Liver (tissue), 9 donors: ENCODE data around the gene TMIE. TPM values are rescaled to one million over a fixed set of nuclear protein-coding genes. Genes with fewer than 3 reads are reported as not detected.

Source experiments
- DNase-seq: peaks from one replicate; pipeline ENCODE4 v3.0.0-alpha.2; 2017; ENCODE audit warnings: low spot score
- H3K27ac ChIP-seq, 2 donors: one replicate each; pipeline ENCODE4 v1.7.0; 2013; ENCODE audit warnings: inconsistent platforms in 2 of 2, low read length in 2 of 2, control low read depth in 1 of 2, low read depth in 1 of 2, mild to moderate bottlenecking in 1 of 2
- H3K27me3 ChIP-seq, 4 donors: one replicate each; pipeline versions ENCODE4 v1.6.1 to v1.7.0; 2013; ENCODE audit warnings: low read length in 3 of 4, inconsistent platforms in 1 of 4, mild to moderate bottlenecking in 1 of 4, moderate library complexity in 1 of 4; ENCODE audit not compliant: control insufficient read depth in 4 of 4, insufficient read depth in 4 of 4
- H3K36me3 ChIP-seq, 4 donors: one replicate each; pipeline versions ENCODE4 v1.6.1 to v1.7.0; 2013; ENCODE audit warnings: low read length in 3 of 4, mild to moderate bottlenecking in 3 of 4, low read depth in 1 of 4, moderate library complexity in 1 of 4; ENCODE audit not compliant: control insufficient read depth in 4 of 4, insufficient read depth in 3 of 4
- H3K4me1 ChIP-seq, 4 donors: one replicate each; pipeline versions ENCODE4 v1.6.1 to v1.7.0; 2013; ENCODE audit warnings: low read length in 3 of 4, mild to moderate bottlenecking in 3 of 4, moderate library complexity in 1 of 4; ENCODE audit not compliant: control insufficient read depth in 4 of 4, insufficient read depth in 4 of 4
- H3K4me3 ChIP-seq, 3 donors: one replicate each; pipeline versions ENCODE4 v1.6.1 to v1.7.0; 2013; ENCODE audit warnings: low read length in 3 of 3, control low read depth in 1 of 3, low read depth in 1 of 3, mild to moderate bottlenecking in 1 of 3
- H3K9ac ChIP-seq, 2 donors: one replicate each; pipeline ENCODE4 v1.7.0; 2013; ENCODE audit warnings: low read length in 2 of 2, mild to moderate bottlenecking in 2 of 2, moderate library complexity in 2 of 2, control low read depth in 1 of 2, low read depth in 1 of 2
- H3K9me3 ChIP-seq, 4 donors: one replicate each; pipeline versions ENCODE4 v1.6.1 to v1.7.0; 2013; ENCODE audit warnings: low read length in 3 of 4; ENCODE audit not compliant: control insufficient read depth in 4 of 4
- ATF3 ChIP-seq: IDR thresholded peaks from 2 replicates; pipeline ENCODE4 v1.6.1; 2016; ENCODE audit warnings: antibody characterized with exemption
- EGR1 ChIP-seq, 2 donors: IDR thresholded peaks; 2 replicates each; pipeline ENCODE4 v1.6.1; 2016 to 2018; ENCODE audit warnings: antibody characterized with exemption in 2 of 2, low read depth in 2 of 2
- FOXA1 ChIP-seq: IDR thresholded peaks from 2 replicates; pipeline ENCODE4 v1.6.1; 2016; ENCODE audit warnings: antibody characterized with exemption
- FOXA2 ChIP-seq: IDR thresholded peaks from 2 replicates; pipeline ENCODE4 v1.6.1; 2016; ENCODE audit warnings: antibody characterized with exemption
- GABPA ChIP-seq, 2 donors: IDR thresholded peaks in 1 of 2; conservative IDR thresholded peaks in 1 of 2; 2 replicates each; pipeline ENCODE4 v1.6.1; 2016; ENCODE audit warnings: antibody characterized with exemption in 2 of 2, mild to moderate bottlenecking in 1 of 2, moderate library complexity in 1 of 2
- HNF4A ChIP-seq, 2 donors: conservative IDR thresholded peaks; 2 replicates each; pipeline ENCODE4 v1.6.1; 2016; ENCODE audit warnings: antibody characterized with exemption in 2 of 2, mild to moderate bottlenecking in 2 of 2
- HNF4G ChIP-seq: IDR thresholded peaks from 2 replicates; pipeline ENCODE4 v1.6.1; 2016; ENCODE audit warnings: antibody characterized with exemption
- JUND ChIP-seq, 2 donors: IDR thresholded peaks; 2 replicates each; pipeline ENCODE4 v1.6.1; 2016; ENCODE audit warnings: antibody characterized with exemption in 2 of 2
- NR2F2 ChIP-seq: IDR thresholded peaks from 2 replicates; pipeline ENCODE4 v1.6.1; 2016; ENCODE audit warnings: antibody characterized with exemption
- RAD21 ChIP-seq, 2 donors: IDR thresholded peaks; 2 replicates each; pipeline ENCODE4 v1.6.1; 2016; ENCODE audit warnings: antibody characterized with exemption in 2 of 2, mild to moderate bottlenecking in 2 of 2
- REST ChIP-seq: IDR thresholded peaks from 2 replicates; pipeline ENCODE4 v1.6.1; 2016; ENCODE audit warnings: antibody characterized with exemption, mild to moderate bottlenecking
- RXRA ChIP-seq, 2 donors: IDR thresholded peaks; 2 replicates each; pipeline ENCODE4 v1.6.1; 2017 to 2018; ENCODE audit warnings: antibody characterized with exemption in 2 of 2, mild to moderate bottlenecking in 1 of 2
- SP1 ChIP-seq: IDR thresholded peaks from 2 replicates; pipeline ENCODE4 v1.6.1; 2018; ENCODE audit warnings: antibody characterized with exemption, mild to moderate bottlenecking
- TAF1 ChIP-seq: conservative IDR thresholded peaks from 2 replicates; pipeline ENCODE4 v1.6.1; 2016; ENCODE audit warnings: antibody characterized with exemption, mild to moderate bottlenecking
- YY1 ChIP-seq: IDR thresholded peaks from 2 replicates; pipeline ENCODE4 v1.6.1; 2016; ENCODE audit warnings: antibody characterized with exemption, mild to moderate bottlenecking
- WGBS: extraction: QIAGEN DNeasy Blood & Tissue Kit; methylation state at CpG from one replicate; pipeline ENCODE4 v1.1.7; 2013; 5-methylcytosine and 5-hydroxymethylcytosine counted together
- polyA plus RNA-seq, 2 donors: library from polyadenylated mRNA; stranded (reverse) in 1 of 2; unstranded in 1 of 2; fragments of 200-250 nt in 1 of 2; fragments of >200 nt in 1 of 2; fragmentation: Nextera tagmentation in 1 of 2; extraction: Ambion mirVana in 1 of 2; gene quantifications; one replicate each; pipeline versions ENCODE4 v1.2.1 to v1.2.3, GENCODE V29; 2013 to 2015
- total RNA-seq, 2 donors: library from RNA; depleted of rRNA; stranded (reverse); fragments of >200 nt; gene quantifications; one replicate each; pipeline ENCODE4 v1.2.3, GENCODE V29; 2014
- TF ChIP-seq, protein P1 (sequence below): IDR thresholded peaks from 2 replicates; pipeline ENCODE4 v1.6.1; 2016; ENCODE audit warnings: antibody characterized with exemption
- TF ChIP-seq, protein P2 (sequence below): fragments of 150-350 bp; IDR thresholded peaks from 2 replicates; pipeline ENCODE4 v1.5.1; 2017; ENCODE audit warnings: improper control_type of control experiment, low read depth, low read length; ENCODE audit not compliant: missing input control
- TF ChIP-seq, protein P3 (sequence below): IDR thresholded peaks from 2 replicates; pipeline ENCODE4 v1.6.1; 2016; ENCODE audit warnings: antibody characterized with exemption
- donor health status: healthy.
- donor health status: healthy.
- donor health status: healthy.
- donor health status: healthy.
- donor health status: healthy.

The TMIE gene
- total and polyA plus RNA-seq, 4 donors: 0.13 to 0.26 (median 0.15) TPM

DNA sequence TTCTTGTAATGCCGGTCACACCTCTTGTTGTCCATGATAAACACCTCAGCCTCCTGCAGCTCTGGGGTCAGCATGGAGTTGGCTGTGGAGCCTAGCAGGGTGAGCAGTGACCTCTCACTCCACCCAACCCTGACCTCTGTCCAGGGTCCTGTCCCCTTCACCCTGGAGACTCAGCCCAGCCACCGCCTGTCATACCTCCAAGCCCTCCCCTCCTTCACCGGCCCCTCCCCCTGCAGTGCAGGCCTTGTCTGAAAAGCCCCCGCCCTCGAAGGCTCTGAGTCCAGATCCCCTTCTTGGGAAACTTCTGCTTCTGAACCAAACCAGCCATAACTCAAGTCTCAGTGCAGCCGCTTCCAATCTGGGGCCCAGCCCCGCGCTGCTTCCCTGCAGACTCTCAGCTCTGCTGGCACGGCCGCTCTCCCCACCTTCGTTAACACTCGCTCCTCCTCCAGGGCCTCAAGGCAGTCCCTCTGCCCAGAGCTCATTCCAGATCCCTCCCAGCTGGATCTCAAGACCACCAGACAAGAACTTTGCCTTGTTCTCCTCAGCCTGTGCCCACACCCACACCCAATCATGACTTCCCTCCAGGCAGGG is 41.9 kb downstream of the TMIE start:
- TF ChIP-seq, protein P1, sequence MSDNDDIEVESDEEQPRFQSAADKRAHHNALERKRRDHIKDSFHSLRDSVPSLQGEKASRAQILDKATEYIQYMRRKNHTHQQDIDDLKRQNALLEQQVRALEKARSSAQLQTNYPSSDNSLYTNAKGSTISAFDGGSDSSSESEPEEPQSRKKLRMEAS: no peak
- TF ChIP-seq NR2F2: no peak
- no peak for TF ChIP-seq SP1
- TF ChIP-seq FOXA2: no peak
- TF ChIP-seq, protein P2, sequence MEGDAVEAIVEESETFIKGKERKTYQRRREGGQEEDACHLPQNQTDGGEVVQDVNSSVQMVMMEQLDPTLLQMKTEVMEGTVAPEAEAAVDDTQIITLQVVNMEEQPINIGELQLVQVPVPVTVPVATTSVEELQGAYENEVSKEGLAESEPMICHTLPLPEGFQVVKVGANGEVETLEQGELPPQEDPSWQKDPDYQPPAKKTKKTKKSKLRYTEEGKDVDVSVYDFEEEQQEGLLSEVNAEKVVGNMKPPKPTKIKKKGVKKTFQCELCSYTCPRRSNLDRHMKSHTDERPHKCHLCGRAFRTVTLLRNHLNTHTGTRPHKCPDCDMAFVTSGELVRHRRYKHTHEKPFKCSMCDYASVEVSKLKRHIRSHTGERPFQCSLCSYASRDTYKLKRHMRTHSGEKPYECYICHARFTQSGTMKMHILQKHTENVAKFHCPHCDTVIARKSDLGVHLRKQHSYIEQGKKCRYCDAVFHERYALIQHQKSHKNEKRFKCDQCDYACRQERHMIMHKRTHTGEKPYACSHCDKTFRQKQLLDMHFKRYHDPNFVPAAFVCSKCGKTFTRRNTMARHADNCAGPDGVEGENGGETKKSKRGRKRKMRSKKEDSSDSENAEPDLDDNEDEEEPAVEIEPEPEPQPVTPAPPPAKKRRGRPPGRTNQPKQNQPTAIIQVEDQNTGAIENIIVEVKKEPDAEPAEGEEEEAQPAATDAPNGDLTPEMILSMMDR: no peak
- no peak for TF ChIP-seq FOXA1
- no peak for TF ChIP-seq RAD21 (IDR thresholded peaks at IDR 0.05)
- Histone ChIP-seq H3K27me3 (no peaks in the 10 kb centered on the region), H3K9me3 (no peaks in the 10 kb centered on the region), H3K27ac (no peak overlapping the region), H3K4me3 (no peak overlapping the region), H3K36me3 (no peaks in the 10 kb centered on the region), H3K9ac (no peak overlapping the region), H3K4me1 (no peaks in the 10 kb centered on the region)
- DNase-seq: no peak
- 90% methylated on average over 12 of the region's 12 CpGs for WGBS

- H3K36me3 ChIP-seq: no peaks in the 10 kb centered on the region
- H3K4me1 ChIP-seq: no peaks in the 10 kb centered on the region
- no peak overlapping the region for H3K9ac ChIP-seq
- H3K27ac ChIP-seq: no peak overlapping the region
- DNase-seq: no peak
- TF ChIP-seq, protein P2: no peak
- TF ChIP-seq FOXA2 (no peak), HNF4G (no peak), REST (no peak), ATF3 (no peak), FOXA1 (no peak), NR2F2 (no peak), EGR1 (IDR thresholded peaks at IDR 0.05; ENCODE audit: low read depth in 2 of 2) (no peak), HNF4A (conservative IDR thresholded peaks at IDR 0.05) (no peak), SP1 (no peak), RAD21 (IDR thresholded peaks at IDR 0.05) (no peak), YY1 (no peak), RXRA (IDR thresholded peaks at IDR 0.05) (no peak), TAF1 (no peak), JUND (IDR thresholded peaks at IDR 0.05) (no peak), GABPA (IDR thresholded peaks at IDR 0.05 in 1 of 2, conservative IDR thresholded peaks at IDR 0.05 in 1 of 2) (no peak)
- TF ChIP-seq, protein P3, sequence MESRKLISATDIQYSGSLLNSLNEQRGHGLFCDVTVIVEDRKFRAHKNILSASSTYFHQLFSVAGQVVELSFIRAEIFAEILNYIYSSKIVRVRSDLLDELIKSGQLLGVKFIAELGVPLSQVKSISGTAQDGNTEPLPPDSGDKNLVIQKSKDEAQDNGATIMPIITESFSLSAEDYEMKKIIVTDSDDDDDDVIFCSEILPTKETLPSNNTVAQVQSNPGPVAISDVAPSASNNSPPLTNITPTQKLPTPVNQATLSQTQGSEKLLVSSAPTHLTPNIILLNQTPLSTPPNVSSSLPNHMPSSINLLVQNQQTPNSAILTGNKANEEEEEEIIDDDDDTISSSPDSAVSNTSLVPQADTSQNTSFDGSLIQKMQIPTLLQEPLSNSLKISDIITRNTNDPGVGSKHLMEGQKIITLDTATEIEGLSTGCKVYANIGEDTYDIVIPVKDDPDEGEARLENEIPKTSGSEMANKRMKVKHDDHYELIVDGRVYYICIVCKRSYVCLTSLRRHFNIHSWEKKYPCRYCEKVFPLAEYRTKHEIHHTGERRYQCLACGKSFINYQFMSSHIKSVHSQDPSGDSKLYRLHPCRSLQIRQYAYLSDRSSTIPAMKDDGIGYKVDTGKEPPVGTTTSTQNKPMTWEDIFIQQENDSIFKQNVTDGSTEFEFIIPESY: no peak
- TF ChIP-seq, protein P1: no peak
- no peaks in the 10 kb centered on the region for H3K27me3 ChIP-seq
- no peak overlapping the region for H3K4me3 ChIP-seq
- no peaks in the 10 kb centered on the region for H3K9me3 ChIP-seq
Observed at GRCh38 chr3:46746711-46747110, 45.5 kb downstream of the TMIE start.
